ENCODE measurements around the gene SMYD2. TPM values are rescaled to one million over a fixed set of nuclear protein-coding genes. Genes with fewer than 3 reads are reported as not detected.

The SMYD2 gene
- total RNA-seq, 1 donor from 2014 or later = 39.8 TPM

- no peak for ATAC-seq
- TF ChIP-seq CTCF (IDR thresholded peaks at IDR 0.05) = no peak
- Histone ChIP-seq H3K36me3 (no peaks in the 10 kb centered on the region), H3K27ac (no peak overlapping the region), H3K4me3 (no peak overlapping the region), H3K27me3 (peaks cover under 1% of the 10 kb centered on the region), H3K9me3 (no peaks in the 10 kb centered on the region), H3K4me1 (no peaks in the 10 kb centered on the region)
- intact Hi-C loops (cut with DNase I) = no loop called here
- DNase-seq = no peak
Measured at GRCh38 chr1:214251354-214251753, 29.6 kb upstream of the SMYD2 start.

GRCh38 chr1:214255509-214255908, 25.4 kb upstream of the SMYD2 start:
- Histone ChIP-seq H3K4me1 (no peaks in the 10 kb centered on the region), H3K27ac (no peak overlapping the region), H3K36me3 (no peaks in the 10 kb centered on the region), H3K9me3 (no peaks in the 10 kb centered on the region), H3K27me3 (peaks cover 4% of the 10 kb centered on the region), H3K4me3 (no peak overlapping the region)
- ATAC-seq (no peak), DNase-seq (no peak)
- no peak for TF ChIP-seq CTCF (IDR thresholded peaks at IDR 0.05)
- intact Hi-C loops (cut with DNase I) = no loop called here

- Histone ChIP-seq H3K4me1 (no peaks in the 10 kb centered on the region), H3K27me3 (peaks cover 24% of the 10 kb centered on the region), H3K4me3 (no peak overlapping the region), H3K9me3 (no peaks in the 10 kb centered on the region), H3K27ac (no peak overlapping the region), H3K36me3 (no peaks in the 10 kb centered on the region)
- ATAC-seq = no peak
- DNase-seq = no peak
- intact Hi-C loops (cut with DNase I) = no loop called here
- TF ChIP-seq CTCF (IDR thresholded peaks at IDR 0.05) = no peak
Measured at GRCh38 chr1:214259353-214259977, 21.5 kb upstream of the SMYD2 start.

DNA sequence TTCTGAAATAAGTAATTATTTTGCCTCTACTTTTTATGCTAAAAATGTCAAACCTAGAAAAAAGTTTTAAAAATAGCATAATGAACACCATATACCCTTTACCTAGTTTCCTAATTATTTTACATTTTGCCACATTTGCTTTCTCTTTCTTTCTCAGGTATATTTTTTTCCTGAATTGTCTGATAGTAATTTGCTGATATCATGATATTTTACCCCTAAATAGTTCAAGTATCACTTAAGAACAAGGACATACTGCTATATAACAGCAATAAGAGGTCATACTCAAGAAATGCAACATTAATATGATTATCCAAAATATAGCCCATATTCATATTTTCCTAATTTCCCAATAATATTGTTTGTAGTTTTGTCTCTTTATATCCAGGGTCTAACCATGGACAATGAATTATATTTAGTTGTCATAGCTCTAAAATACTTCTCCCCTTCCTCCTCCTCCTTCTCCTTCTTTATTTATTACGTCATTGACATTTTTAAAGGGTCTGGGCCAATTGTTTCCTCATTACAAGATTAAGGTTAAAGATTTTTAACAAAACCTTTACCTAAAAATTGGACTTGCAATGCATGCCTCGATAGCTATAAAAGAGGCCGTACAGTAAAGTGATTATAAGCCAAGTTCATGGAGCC, 20.3 kb upstream of the SMYD2 start:
- TF ChIP-seq CTCF (IDR thresholded peaks at IDR 0.05) = no peak
- no peaks in the 10 kb centered on the region for H3K36me3 ChIP-seq
- intact Hi-C loops (cut with DNase I) = no loop called here
- H3K4me3 ChIP-seq = no peak overlapping the region
- peaks cover 32% of the 10 kb centered on the region for H3K27me3 ChIP-seq
- H3K9me3 ChIP-seq = no peaks in the 10 kb centered on the region
- DNase-seq = no peak
- H3K4me1 ChIP-seq = no peaks in the 10 kb centered on the region
- H3K27ac ChIP-seq = no peak overlapping the region
- ATAC-seq = no peak

GRCh38 chr1:214261206-214262123, 19.5 kb upstream of the SMYD2 start:
- intact Hi-C loops (cut with DNase I) = no loop called here

More at GRCh38 chr1:214261206-214262123, 19.5 kb upstream of the SMYD2 start:
- H3K36me3 ChIP-seq = no peaks in the 10 kb centered on the region
- H3K4me1 ChIP-seq = no peaks in the 10 kb centered on the region
- peaks cover 40% of the 10 kb centered on the region for H3K27me3 ChIP-seq
- peak; percentile 97 for TF ChIP-seq CTCF (IDR thresholded peaks at IDR 0.05)
- ATAC-seq (peak; percentile 99), DNase-seq (peak; percentile 90)
- no peak overlapping the region for H3K27ac ChIP-seq
- no peak overlapping the region for H3K4me3 ChIP-seq
- no peaks in the 10 kb centered on the region for H3K9me3 ChIP-seq
